Thyroid gland (tissue), 4 donors: ENCODE data around the gene MAT2B.

Experiments
- CTCF ChIP-seq, 6 experiments: fragments of 200-600 bp in 3 of 6; fragments of 450-650 bp in 3 of 6; sonication (generic) in 3 of 6; IDR thresholded peaks; one replicate each; pipeline ENCODE4 v1.5.1; 2016 to 2019; ENCODE audit warnings: antibody characterized with exemption in 6 of 6, mild to moderate bottlenecking in 2 of 6, inconsistent platforms in 1 of 6, moderate library complexity in 1 of 6
- POLR2A ChIP-seq, 2 donors: fragments of 450-650 bp; IDR thresholded peaks; one replicate each; pipeline ENCODE4 v1.6.1; 2017; ENCODE audit warnings: antibody characterized with exemption in 2 of 2, mild to moderate bottlenecking in 2 of 2, moderate library complexity in 1 of 2

GRCh38 chr5:163459462-163459818 is 46.0 kb upstream of the MAT2B start:
- TF ChIP-seq CTCF (IDR thresholded peaks at IDR 0.05) (no peak), POLR2A (IDR thresholded peaks at IDR 0.05) (no peak)
